ENCODE measurements around the gene PLXNB3.
"Not testable (repeated sequence)": the region's sequence is repeated elsewhere in the genome, so short reads cannot be mapped to it uniquely, and the experiment has no call there.

Gene PLXNB3

GRCh38 chrX:153732401-153732800, 31.6 kb upstream of the PLXNB3 start:
- DNase-seq (ENCODE audit: low read depth in 1 of 2, low spot score in 1 of 2), result no peak

- no peak for DNase-seq (ENCODE audit: low read depth in 1 of 2, low spot score in 1 of 2)
Observed at GRCh38 chrX:153733651-153734240, 30.3 kb upstream of the PLXNB3 start.

GRCh38 chrX:153734871-153735270, 29.2 kb upstream of the PLXNB3 start:
- no peak for DNase-seq (ENCODE audit: low read depth in 1 of 2, low spot score in 1 of 2)

GRCh38 chrX:153735274-153735673, 28.8 kb upstream of the PLXNB3 start:
- DNase-seq (ENCODE audit: low read depth in 1 of 2, low spot score in 1 of 2), result no peak

GRCh38 chrX:153736071-153736820, 27.8 kb upstream of the PLXNB3 start:
- DNase-seq (ENCODE audit: low read depth in 1 of 2, low spot score in 1 of 2), result no peak

- no peak for DNase-seq (ENCODE audit: low read depth in 1 of 2, low spot score in 1 of 2)
Observed at GRCh38 chrX:153736871-153737441, 27.1 kb upstream of the PLXNB3 start.

- DNase-seq (ENCODE audit: low read depth in 1 of 2, low spot score in 1 of 2), result no peak
Observed at GRCh38 chrX:153738056-153738605, 25.9 kb upstream of the PLXNB3 start.

GRCh38 chrX:153739754-153740486, 24.1 kb upstream of the PLXNB3 start:
- no peak for DNase-seq (ENCODE audit: low read depth in 1 of 2, low spot score in 1 of 2)

- DNase-seq (ENCODE audit: low read depth in 1 of 2, low spot score in 1 of 2), result no peak
Observed at GRCh38 chrX:153740631-153741222, 23.3 kb upstream of the PLXNB3 start.

GRCh38 chrX:153741446-153741845, 22.6 kb upstream of the PLXNB3 start:
- DNase-seq (ENCODE audit: low read depth in 1 of 2, low spot score in 1 of 2), result no peak

- DNase-seq (ENCODE audit: low read depth in 1 of 2, low spot score in 1 of 2), result not testable (repeated sequence)
Observed at GRCh38 chrX:153742111-153742510, 21.9 kb upstream of the PLXNB3 start.

GRCh38 chrX:153742796-153743467, 21.1 kb upstream of the PLXNB3 start:
- DNase-seq (ENCODE audit: low read depth in 1 of 2, low spot score in 1 of 2), result not testable (repeated sequence)

- not testable (repeated sequence) for DNase-seq (ENCODE audit: low read depth in 1 of 2, low spot score in 1 of 2)
Observed at GRCh38 chrX:153743468-153744209, 20.4 kb upstream of the PLXNB3 start.

GRCh38 chrX:153744210-153745066, 19.6 kb upstream of the PLXNB3 start:
- DNase-seq (ENCODE audit: low read depth in 1 of 2, low spot score in 1 of 2), result no peak

GRCh38 chrX:153745067-153745433, 19.0 kb upstream of the PLXNB3 start:
- not testable (repeated sequence) for DNase-seq (ENCODE audit: low read depth in 1 of 2, low spot score in 1 of 2)

- no peak for DNase-seq (ENCODE audit: low read depth in 1 of 2, low spot score in 1 of 2)
Observed at GRCh38 chrX:153746359-153746758, 17.7 kb upstream of the PLXNB3 start.

GRCh38 chrX:153746991-153747390, 17.1 kb upstream of the PLXNB3 start:
- DNase-seq (ENCODE audit: low read depth in 1 of 2, low spot score in 1 of 2), result not testable (repeated sequence)

- not testable (repeated sequence) for DNase-seq (ENCODE audit: low read depth in 1 of 2, low spot score in 1 of 2)
Observed at GRCh38 chrX:153749017-153749416, 15.0 kb upstream of the PLXNB3 start.

All from activated CD4-positive, alpha-beta T cell treated with anti-CD3 and anti-CD28 coated beads, Interleukin-2, amount 50 U/mL, for 24 hours (primary cell).